CD14-positive monocyte (primary cell): ENCODE measurements around the gene DYNC1H1. TPM values are rescaled to one million over a fixed set of nuclear protein-coding genes. Genes with fewer than 3 reads are reported as not detected.

Experiments
- DNase-seq, 3 donors: peaks; one replicate each; pipeline ENCODE4 v3.0.0-alpha.2; 2011 to 2022
- H2AFZ ChIP-seq: 2 replicates; pipeline ENCODE4 v1.6.0; 2012; ENCODE audit warnings: mild to moderate bottlenecking, low read depth, low read length, inconsistent platforms; ENCODE audit not compliant: insufficient read depth, poor library complexity, severe bottlenecking
- H3K27ac ChIP-seq, 2 donors: 1 replicate in 1 of 2; 2 replicates in 1 of 2; pipeline ENCODE4 v1.5.1; 2012 to 2013; ENCODE audit warnings: low read length in 2 of 2, control low read depth in 1 of 2, inconsistent platforms in 1 of 2, low read depth in 1 of 2, mild to moderate bottlenecking in 1 of 2
- H3K27me3 ChIP-seq, 2 donors: one replicate each; pipeline versions ENCODE4 v1.6.0 to v1.6.1; 2011 to 2013; ENCODE audit warnings: low read length in 2 of 2; ENCODE audit not compliant: control insufficient read depth in 2 of 2, insufficient read depth in 2 of 2
- H3K36me3 ChIP-seq, 2 donors: replicated peaks in 1 of 2; 1 replicate in 1 of 2; 2 replicates in 1 of 2; pipeline versions ENCODE4 v1.5.1 to v1.6.1; 2012 to 2013; ENCODE audit warnings: low read length in 2 of 2, control low read depth in 1 of 2, inconsistent platforms in 1 of 2, mild to moderate bottlenecking in 1 of 2; ENCODE audit not compliant: insufficient read depth in 2 of 2, control insufficient read depth in 1 of 2
- H3K4me1 ChIP-seq, 2 donors: 1 replicate in 1 of 2; 2 replicates in 1 of 2; pipeline versions ENCODE4 v1.5.1 to v1.6.1; 2012 to 2013; ENCODE audit warnings: low read length in 2 of 2, control low read depth in 1 of 2, inconsistent platforms in 1 of 2, mild to moderate bottlenecking in 1 of 2, moderate library complexity in 1 of 2; ENCODE audit not compliant: insufficient read depth in 2 of 2, control insufficient read depth in 1 of 2
- H3K4me2 ChIP-seq: replicated peaks from 2 replicates; pipeline ENCODE3; 2012; ENCODE audit warnings: low read length, moderate library complexity, mild to moderate bottlenecking; ENCODE audit not compliant: poor library complexity, severe bottlenecking; ENCODE audit errors: extremely low read depth
- H3K4me3 ChIP-seq, 3 experiments: fragments of 200-600 bp in 1 of 3; sonication (generic) in 1 of 3; replicated peaks in 1 of 3; 1 replicate in 2 of 3; 2 replicates in 1 of 3; pipeline ENCODE4 v1.5.1; 2011 to 2013; ENCODE audit warnings: low read length in 3 of 3, mild to moderate bottlenecking in 3 of 3, control low read depth in 2 of 3, low read depth in 2 of 3, inconsistent platforms in 1 of 3, moderate library complexity in 1 of 3
- H3K79me2 ChIP-seq: 2 replicates; pipeline ENCODE4 v1.6.0; 2012; ENCODE audit warnings: mild to moderate bottlenecking, control low read depth, inconsistent platforms, low read length, moderate library complexity; ENCODE audit not compliant: insufficient read depth
- H3K9ac ChIP-seq: 2 replicates; pipeline ENCODE4 v1.6.0; 2017; ENCODE audit warnings: low read length, mild to moderate bottlenecking; ENCODE audit not compliant: insufficient read depth, poor library complexity, severe bottlenecking
- H3K9me3 ChIP-seq, 2 donors: replicated peaks in 1 of 2; 1 replicate in 1 of 2; 2 replicates in 1 of 2; pipeline versions ENCODE4 v1.5.1 to v1.6.1; 2012 to 2013; ENCODE audit warnings: low read length in 2 of 2, control low read depth in 1 of 2; ENCODE audit not compliant: control insufficient read depth in 1 of 2, insufficient read depth in 1 of 2
- H4K20me1 ChIP-seq: 2 replicates; pipeline ENCODE4 v1.6.0; 2012; ENCODE audit warnings: mild to moderate bottlenecking, low read length, control low read depth, moderate library complexity; ENCODE audit not compliant: insufficient read depth
- H3K27ac Mint-ChIP-seq, 7 donors: one replicate each; pipeline ENCODE4 v1.8.0; 2020; ENCODE audit warnings: mild to moderate bottlenecking in 7 of 7, mixed read lengths in 7 of 7, moderate library complexity in 6 of 7, inconsistent platforms in 2 of 7
- H3K27me3 Mint-ChIP-seq, 3 donors: one replicate each; pipeline ENCODE4 v1.8.0; 2021 to 2022; ENCODE audit warnings: low read depth in 3 of 3, mild to moderate bottlenecking in 3 of 3, mixed read lengths in 3 of 3, moderate library complexity in 3 of 3, inconsistent platforms in 1 of 3
- H3K36me3 Mint-ChIP-seq, 2 donors: one replicate each; pipeline ENCODE4 v1.8.0; 2020; ENCODE audit warnings: mixed read lengths in 2 of 2, inconsistent platforms in 1 of 2, mild to moderate bottlenecking in 1 of 2
- H3K4me1 Mint-ChIP-seq: one replicate; pipeline ENCODE4 v1.8.0; 2020; ENCODE audit warnings: mild to moderate bottlenecking, mixed read lengths
- H3K4me3 Mint-ChIP-seq, 2 donors: one replicate each; pipeline ENCODE4 v1.8.0; 2020; ENCODE audit warnings: mild to moderate bottlenecking in 2 of 2, mixed read lengths in 2 of 2, moderate library complexity in 1 of 2
- H3K9me3 Mint-ChIP-seq, 7 donors: one replicate each; pipeline ENCODE4 v1.8.0; 2020 to 2022; ENCODE audit warnings: mixed read lengths in 7 of 7, mild to moderate bottlenecking in 6 of 7, moderate library complexity in 6 of 7, inconsistent platforms in 2 of 7
- WGBS: methylation state at CpG from one replicate; pipeline ENCODE4 v1.1.5; 2013; ENCODE audit warnings: missing lambda C conversion rate; ENCODE audit not compliant: insufficient coverage; 5-methylcytosine and 5-hydroxymethylcytosine counted together
- intact Hi-C, 2 donors: fragments of 100-400 bp; cut with micrococcal nuclease; formaldehyde crosslinking; loops; one replicate each; pipeline versions ENCODE4 v1.15.0 to v1.15.1; 2023
- polyA plus RNA-seq, 3 donors: library from polyadenylated mRNA; depleted of rRNA in 1 of 3; unstranded in 2 of 3; stranded (reverse) in 1 of 3; fragments of 300-500 nt in 2 of 3; fragments of >200 nt in 1 of 3; fragmentation: Illumina TruSeq in 2 of 3; gene quantifications; 1 replicate in 2 of 3; 2 replicates in 1 of 3; pipeline ENCODE4 v1.2.3, GENCODE V29; 2012 to 2021
- TF ChIP-seq, protein P1 (sequence below): fragments of 200-600 bp; IDR thresholded peaks from one replicate; pipeline ENCODE4 v1.8.0; 2022; ENCODE audit warnings: antibody characterized with exemption, mild to moderate bottlenecking

Gene DYNC1H1
- polyA plus RNA-seq, 3 donors, result 14.7 to 87.3 (median 23.6) TPM

DNA sequence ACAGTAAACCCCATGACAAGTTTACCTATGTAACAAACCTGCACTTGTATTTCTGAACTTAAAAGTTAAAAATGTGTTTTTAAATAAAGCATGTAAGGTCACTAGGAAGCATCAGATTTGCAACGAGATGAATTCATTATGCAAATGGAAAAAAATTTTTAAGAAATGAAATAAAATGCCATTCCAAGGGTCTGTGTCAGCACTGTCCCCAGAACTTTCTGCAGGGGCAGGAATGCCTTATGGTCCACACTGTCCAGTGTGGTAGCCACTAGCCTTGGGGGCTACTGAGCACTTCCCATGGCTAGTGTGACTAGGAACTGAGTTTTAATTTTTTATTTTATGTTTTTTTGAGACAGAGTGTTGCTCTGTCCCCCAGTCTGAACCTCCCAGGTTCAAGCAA is 73.3 kb downstream of the DYNC1H1 start:
- no peak for DNase-seq
- intact Hi-C loops, result no loop called here
- Mint-ChIP-seq H3K27ac (no peak overlapping the region), H3K36me3 (peaks cover 90 to 99% of the 10 kb centered on the region in 2 donors), H3K27me3 (peaks cover 0 to 2% (median 0%) of the 10 kb centered on the region in 3 donors), H3K4me1 (no peaks in the 10 kb centered on the region), H3K4me3 (no peak overlapping the region), H3K9me3 (no peaks in the 10 kb centered on the region)
- TF ChIP-seq, protein P1, sequence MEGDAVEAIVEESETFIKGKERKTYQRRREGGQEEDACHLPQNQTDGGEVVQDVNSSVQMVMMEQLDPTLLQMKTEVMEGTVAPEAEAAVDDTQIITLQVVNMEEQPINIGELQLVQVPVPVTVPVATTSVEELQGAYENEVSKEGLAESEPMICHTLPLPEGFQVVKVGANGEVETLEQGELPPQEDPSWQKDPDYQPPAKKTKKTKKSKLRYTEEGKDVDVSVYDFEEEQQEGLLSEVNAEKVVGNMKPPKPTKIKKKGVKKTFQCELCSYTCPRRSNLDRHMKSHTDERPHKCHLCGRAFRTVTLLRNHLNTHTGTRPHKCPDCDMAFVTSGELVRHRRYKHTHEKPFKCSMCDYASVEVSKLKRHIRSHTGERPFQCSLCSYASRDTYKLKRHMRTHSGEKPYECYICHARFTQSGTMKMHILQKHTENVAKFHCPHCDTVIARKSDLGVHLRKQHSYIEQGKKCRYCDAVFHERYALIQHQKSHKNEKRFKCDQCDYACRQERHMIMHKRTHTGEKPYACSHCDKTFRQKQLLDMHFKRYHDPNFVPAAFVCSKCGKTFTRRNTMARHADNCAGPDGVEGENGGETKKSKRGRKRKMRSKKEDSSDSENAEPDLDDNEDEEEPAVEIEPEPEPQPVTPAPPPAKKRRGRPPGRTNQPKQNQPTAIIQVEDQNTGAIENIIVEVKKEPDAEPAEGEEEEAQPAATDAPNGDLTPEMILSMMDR, result no peak
- Histone ChIP-seq H3K9me3 (no peaks in the 10 kb centered on the region), H3K79me2 (no peaks in the 10 kb centered on the region), H3K4me3 (no peak overlapping the region), H3K4me1 (no peaks in the 10 kb centered on the region), H3K9ac (no peak overlapping the region), H3K27ac (no peak overlapping the region), H4K20me1 (peaks cover 10% of the 10 kb centered on the region), H2AFZ (no peak overlapping the region), H3K4me2 (no peak overlapping the region), H3K36me3 (peaks cover 95 to 100% of the 10 kb centered on the region in 2 donors), H3K27me3 (no peaks in the 10 kb centered on the region)
- 100% methylated on average over 1 of the region's 1 CpG for WGBS

DNA sequence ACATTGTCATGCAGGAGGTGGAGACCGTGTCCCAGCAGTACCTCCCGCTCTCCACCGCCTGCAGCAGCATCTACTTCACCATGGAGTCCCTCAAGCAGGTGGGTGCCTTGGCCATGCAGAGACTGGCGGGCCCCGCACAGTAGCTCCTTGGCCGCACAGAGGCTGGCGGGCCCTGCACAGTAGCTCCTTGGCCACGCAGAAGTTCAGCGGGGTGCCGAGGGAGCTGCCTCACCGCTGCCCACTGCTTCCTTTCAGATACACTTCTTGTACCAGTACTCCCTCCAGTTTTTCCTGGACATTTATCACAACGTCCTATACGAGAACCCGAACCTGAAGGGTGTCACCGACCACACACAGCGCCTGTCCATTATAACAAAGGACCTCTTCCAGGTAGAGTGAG is 74.8 kb downstream of the DYNC1H1 start:
- no peak overlapping the region for H3K27ac Mint-ChIP-seq
- H3K27ac ChIP-seq, result no peak overlapping the region
- no peaks in the 10 kb centered on the region for H3K4me1 Mint-ChIP-seq
- H3K4me3 Mint-ChIP-seq, result no peak overlapping the region
- H3K4me1 ChIP-seq, result no peaks in the 10 kb centered on the region
- H3K79me2 ChIP-seq, result no peaks in the 10 kb centered on the region
- H4K20me1 ChIP-seq, result peaks cover 10% of the 10 kb centered on the region
- peaks cover 95 to 100% of the 10 kb centered on the region in 2 donors for H3K36me3 ChIP-seq
- H3K4me2 ChIP-seq, result no peak overlapping the region
- no peaks in the 10 kb centered on the region for H3K9me3 Mint-ChIP-seq
- no peaks in the 10 kb centered on the region for H3K9me3 ChIP-seq
- H2AFZ ChIP-seq, result no peak overlapping the region
- no peak for DNase-seq
- no peak overlapping the region for H3K9ac ChIP-seq
- TF ChIP-seq, protein P1, result no peak
- peaks cover 90 to 99% of the 10 kb centered on the region in 2 donors for H3K36me3 Mint-ChIP-seq
- intact Hi-C loops, result no loop called here
- WGBS, result 98% methylated on average over 16 of the region's 16 CpGs
- H3K27me3 ChIP-seq, result no peaks in the 10 kb centered on the region
- H3K4me3 ChIP-seq, result no peak overlapping the region
- no peaks in the 10 kb centered on the region for H3K27me3 Mint-ChIP-seq
